NCI-H146 (cell line): ENCODE data around the gene KCP.

Experiments used
- DNase-seq: peaks from one replicate; lab custom pipeline; 2025; lab: John Stamatoyannopoulos, UW

KCP gene

GRCh38 chr7:128887169-128888038, 23.1 kb downstream of the KCP start:
- peak; percentile 34 for DNase-seq

GRCh38 chr7:128886391-128887168, 23.9 kb downstream of the KCP start:
- no peak for DNase-seq

GRCh38 chr7:128885370-128886187, 24.9 kb downstream of the KCP start:
- no peak for DNase-seq

GRCh38 chr7:128884561-128885369, 25.7 kb downstream of the KCP start:
- DNase-seq: no peak

GRCh38 chr7:128883622-128884448, 26.7 kb downstream of the KCP start:
- DNase-seq: peak; percentile 39

GRCh38 chr7:128882134-128882533, 28.4 kb downstream of the KCP start:
- no peak for DNase-seq

- no peak for DNase-seq
Measured at GRCh38 chr7:128881458-128882125, 28.9 kb downstream of the KCP start.

GRCh38 chr7:128880791-128881457, 29.6 kb downstream of the KCP start:
- DNase-seq: no peak

GRCh38 chr7:128879939-128880746, 30.4 kb downstream of the KCP start:
- DNase-seq: peak; percentile 79

GRCh38 chr7:128879461-128879938, 31.0 kb downstream of the KCP start:
- DNase-seq: peak; percentile 70

- no peak for DNase-seq
Measured at GRCh38 chr7:128878226-128879105, 32.0 kb downstream of the KCP start.

- no peak for DNase-seq
Measured at GRCh38 chr7:128877756-128878120, 32.8 kb downstream of the KCP start.

GRCh38 chr7:128876978-128877755, 33.3 kb downstream of the KCP start:
- no peak for DNase-seq

GRCh38 chr7:128876586-128876977, 33.9 kb downstream of the KCP start:
- DNase-seq: no peak

- no peak for DNase-seq
Measured at GRCh38 chr7:128876127-128876526, 34.4 kb downstream of the KCP start.

GRCh38 chr7:128875523-128875948, 35.0 kb downstream of the KCP start:
- no peak for DNase-seq
